Fibroblast of skin of right biceps (primary cell): ENCODE measurements around the gene CDK3.
"Not testable (repeated sequence)": the region's sequence is repeated elsewhere in the genome, so short reads cannot be mapped to it uniquely, and the experiment has no call there.

ENCODE experiments used
- DNase-seq: peaks from one replicate; pipeline ENCODE4 v3.0.0-alpha.2; 2013

The CDK3 gene

DNA sequence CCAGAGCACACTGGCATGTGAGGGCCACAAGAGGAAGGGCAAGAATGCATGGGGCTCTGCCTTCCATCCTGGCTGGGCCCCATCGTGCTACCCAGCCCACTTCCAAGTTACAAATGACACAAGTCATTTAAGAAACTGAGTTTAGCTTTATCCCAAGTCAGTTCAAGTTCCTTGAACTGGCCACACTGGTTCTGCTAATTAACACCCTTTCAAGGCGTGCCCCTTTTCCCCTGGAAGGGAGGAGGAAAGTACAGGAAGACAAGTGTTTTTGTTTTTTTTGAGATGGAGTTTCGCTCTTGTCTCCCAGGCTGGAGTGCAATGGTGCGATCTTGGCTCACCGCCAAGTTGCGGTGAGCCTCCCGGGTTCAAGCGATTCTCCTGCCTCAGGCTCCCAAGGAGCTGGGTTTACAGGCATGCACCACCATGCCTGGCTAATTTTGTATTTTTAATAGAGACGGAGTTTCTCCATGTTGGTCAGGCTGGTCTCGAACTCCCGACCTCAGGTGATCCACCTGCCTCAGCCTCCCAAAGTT lies 43.9 kb downstream of the CDK3 start:
- DNase-seq = not testable (repeated sequence)

DNA sequence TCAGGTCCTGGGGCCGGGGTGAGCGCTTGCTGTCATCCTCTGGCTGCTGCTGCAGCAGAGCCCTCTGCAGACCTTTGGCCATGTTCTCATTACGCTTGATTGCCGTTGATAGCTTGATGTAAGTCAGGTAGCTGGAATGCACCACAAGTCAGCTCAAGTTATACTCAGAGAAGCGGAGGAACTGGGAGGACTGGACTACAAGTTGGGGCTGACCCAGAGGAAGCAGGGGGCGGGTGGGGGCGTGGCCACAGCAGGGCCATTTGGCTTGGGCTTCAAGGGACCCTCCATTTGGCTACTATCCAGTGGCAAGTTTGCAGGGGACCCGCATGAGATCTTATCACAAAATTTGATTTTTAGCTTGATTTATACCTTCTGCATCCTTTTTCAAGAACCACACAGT lies 45.4 kb downstream of the CDK3 start:
- no peak for DNase-seq

GRCh38 chr17:76048025-76048605 lies 47.5 kb downstream of the CDK3 start:
- DNase-seq = no peak

DNA sequence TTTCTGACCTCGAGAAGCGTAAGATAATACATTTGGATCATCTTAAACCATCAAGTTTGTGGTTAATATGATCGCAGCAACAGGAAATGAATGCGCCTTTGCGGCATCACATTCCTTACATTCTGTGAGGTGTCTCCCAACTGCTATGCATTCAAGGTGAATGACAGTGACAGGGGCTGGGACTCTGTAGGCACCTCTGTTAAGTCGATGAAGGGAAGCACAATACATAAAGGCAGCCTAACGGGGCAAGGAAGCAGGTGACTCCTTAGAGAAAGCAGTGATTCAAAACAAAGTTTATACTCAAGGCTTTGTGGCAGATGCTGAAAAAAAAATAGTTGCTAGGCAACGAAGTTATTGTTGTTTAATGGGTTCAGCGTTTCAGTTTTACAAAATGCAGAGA lies 48.1 kb downstream of the CDK3 start:
- peak; percentile 69 for DNase-seq

DNA sequence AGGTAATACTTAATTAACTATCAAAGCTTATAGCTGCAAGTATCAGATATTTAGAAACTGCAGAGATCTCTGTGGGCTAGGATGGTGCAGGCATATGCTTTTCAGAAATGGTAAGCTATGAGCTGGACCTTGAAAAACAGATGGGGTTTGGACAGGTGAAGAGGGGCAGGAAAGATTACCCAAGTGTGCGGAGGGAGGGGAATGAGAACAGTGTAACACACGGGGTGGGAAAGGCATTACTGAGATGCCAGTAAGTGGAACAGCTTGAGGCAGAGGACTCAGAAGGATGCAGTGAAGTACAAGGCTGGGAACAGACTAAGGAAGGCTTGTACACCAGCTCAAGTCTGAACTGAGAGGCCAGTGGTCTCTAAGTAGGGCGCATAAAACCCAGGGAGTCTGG lies 48.6 kb downstream of the CDK3 start:
- no peak for DNase-seq

DNA sequence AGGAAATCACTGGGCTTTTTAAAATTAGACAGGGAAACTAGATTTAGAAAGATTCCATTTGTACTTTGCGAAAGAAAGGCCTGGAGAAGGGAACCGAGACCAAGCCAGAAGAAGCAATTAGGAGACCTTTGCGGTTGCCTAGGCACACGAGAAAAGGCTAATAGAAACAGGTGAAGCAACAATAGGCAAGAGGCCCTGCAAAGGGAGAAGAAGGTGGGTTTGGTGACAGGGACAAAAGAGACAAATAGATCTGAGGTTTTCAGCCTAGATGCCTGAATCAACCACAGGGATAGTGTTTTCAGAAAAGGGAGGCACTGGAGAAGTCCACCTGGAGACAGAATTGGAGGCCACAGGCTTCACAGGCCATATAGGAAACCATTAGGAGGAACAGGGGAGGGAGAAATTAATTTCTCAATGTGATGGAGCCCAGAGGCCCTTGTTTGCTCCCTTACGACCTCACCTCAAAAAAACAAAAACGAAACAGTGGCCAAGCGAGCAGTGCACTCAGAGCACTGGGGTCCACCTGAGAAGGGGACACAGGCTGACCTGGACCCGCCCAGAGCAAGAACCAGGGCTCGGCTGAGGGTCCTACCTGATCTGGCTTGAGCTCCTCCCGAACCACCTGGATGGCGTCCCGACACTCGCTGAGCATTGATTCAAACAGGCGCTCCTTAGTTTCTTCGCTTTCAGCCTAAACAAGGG lies 49.3 kb downstream of the CDK3 start:
- no peak for DNase-seq

DNA sequence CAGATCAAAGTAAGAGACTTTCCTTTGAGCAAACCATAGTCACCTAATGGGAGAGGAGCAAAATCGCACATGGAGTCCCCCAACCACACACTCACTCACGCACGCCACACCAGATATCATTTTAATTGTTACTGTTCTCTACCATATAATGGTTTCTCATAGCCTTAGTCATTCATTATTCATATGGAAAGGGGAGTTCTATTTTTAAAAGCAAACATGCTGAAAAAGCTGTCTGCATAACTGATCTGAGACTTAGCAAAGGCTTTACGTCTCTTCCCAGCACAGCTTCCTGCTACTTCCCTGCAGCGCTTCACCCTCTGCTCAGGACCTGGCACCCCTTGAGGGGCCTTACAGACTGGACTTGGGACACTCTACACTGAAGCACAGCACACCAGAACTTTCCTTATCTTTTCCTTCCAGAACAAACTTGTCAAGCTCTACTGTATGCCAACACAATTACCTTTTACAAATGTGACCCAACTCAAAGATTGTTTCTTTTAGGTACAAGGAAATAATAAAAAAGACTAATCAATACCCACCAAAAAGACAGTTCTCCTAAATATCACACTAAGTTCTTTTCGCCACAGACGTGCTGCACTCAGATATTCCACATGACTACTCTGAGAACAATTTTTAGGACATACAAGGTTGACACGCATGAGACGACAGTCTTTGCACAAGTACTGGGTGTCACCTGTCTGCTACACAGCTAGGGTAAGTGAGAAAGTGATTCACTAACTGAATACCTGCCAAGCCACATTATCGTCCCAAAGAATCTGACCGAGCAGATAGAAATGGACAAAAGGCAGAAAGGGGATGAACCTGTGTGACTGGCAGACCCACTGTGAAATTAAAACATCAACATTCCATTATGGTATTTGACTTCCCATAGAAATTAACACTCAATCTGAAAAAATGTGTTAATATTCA lies 50.1 kb downstream of the CDK3 start:
- DNase-seq = peak; percentile 12

- no peak for DNase-seq
These were observed 50.9 kb downstream of the CDK3 start for GRCh38 chr17:76051561-76051960.

- DNase-seq = peak; percentile 57
These were observed 52.8 kb downstream of the CDK3 start for GRCh38 chr17:76053246-76054111.

DNA sequence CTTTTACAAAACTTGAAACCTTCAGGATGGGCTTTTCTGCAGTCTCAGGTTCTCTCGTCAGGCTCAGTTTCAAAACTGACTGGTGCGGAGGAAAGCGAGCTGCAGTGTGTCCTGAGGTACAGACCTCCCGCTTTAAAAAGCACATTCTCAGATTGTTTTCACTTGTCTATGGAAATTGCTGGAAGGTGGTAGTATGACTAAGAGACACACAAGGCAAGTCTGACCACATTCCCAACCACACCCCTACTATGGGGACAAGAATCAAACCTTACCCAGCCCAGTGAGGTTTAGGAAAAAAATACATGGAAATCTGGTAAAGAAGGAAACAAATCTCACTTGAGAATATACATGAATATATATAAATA lies 53.4 kb downstream of the CDK3 start:
- peak; percentile 26 for DNase-seq
